OCI-LY1 (cell line): ENCODE data around the gene INSYN2A.

Source experiments
- EZH2 ChIP-seq: fragments of 200-600 bp; sonication (generic), shearing (Covaris generic); IDR thresholded peaks from 2 replicates; pipeline ENCODE4 v1.8.0; 2017; ENCODE audit warnings: borderline replicate concordance, mixed run types, mild to moderate bottlenecking, antibody characterized with exemption, low read length, moderate library complexity, mixed read lengths
- TF ChIP-seq, protein P1 (sequence below): fragments of 200-600 bp; sonication (generic), shearing (Covaris generic); IDR thresholded peaks from 2 replicates; pipeline ENCODE4 v1.5.1; 2017; ENCODE audit warnings: mild to moderate bottlenecking, antibody characterized with exemption, low read length, moderate library complexity, mixed read lengths

DNA sequence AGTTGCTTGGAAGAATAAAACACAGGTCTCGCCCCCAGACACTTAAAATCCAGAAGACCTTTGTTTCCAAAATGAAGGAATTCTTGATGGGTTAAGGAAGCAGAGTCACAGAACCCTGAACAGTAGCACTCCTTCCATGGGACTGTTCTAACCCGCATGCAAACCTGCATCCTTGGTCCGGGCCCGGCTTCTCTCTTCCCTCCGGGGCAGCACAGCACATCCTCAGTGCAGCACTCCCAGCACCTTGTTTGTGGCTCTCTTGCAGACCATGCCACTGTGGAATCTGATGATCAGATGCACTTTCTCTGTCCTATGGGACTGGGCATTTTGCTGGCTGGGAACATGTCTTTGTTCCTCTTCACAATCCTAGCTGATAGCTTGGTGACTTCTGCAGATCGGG, 33.5 kb downstream of the INSYN2A start:
- TF ChIP-seq, protein P1, sequence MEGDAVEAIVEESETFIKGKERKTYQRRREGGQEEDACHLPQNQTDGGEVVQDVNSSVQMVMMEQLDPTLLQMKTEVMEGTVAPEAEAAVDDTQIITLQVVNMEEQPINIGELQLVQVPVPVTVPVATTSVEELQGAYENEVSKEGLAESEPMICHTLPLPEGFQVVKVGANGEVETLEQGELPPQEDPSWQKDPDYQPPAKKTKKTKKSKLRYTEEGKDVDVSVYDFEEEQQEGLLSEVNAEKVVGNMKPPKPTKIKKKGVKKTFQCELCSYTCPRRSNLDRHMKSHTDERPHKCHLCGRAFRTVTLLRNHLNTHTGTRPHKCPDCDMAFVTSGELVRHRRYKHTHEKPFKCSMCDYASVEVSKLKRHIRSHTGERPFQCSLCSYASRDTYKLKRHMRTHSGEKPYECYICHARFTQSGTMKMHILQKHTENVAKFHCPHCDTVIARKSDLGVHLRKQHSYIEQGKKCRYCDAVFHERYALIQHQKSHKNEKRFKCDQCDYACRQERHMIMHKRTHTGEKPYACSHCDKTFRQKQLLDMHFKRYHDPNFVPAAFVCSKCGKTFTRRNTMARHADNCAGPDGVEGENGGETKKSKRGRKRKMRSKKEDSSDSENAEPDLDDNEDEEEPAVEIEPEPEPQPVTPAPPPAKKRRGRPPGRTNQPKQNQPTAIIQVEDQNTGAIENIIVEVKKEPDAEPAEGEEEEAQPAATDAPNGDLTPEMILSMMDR: no peak
- no peak for TF ChIP-seq EZH2
